Stimulated activated CD4-positive, alpha-beta T cell treated with anti-CD3 and anti-CD28 coated beads, Interleukin-1b, Interleukin-23, amount 100 ng/mL, for 4 hours (primary cell): ENCODE data around the gene MDM2.
"Not testable (repeated sequence)": the region's sequence is repeated elsewhere in the genome, so short reads cannot be mapped to it uniquely, and the experiment has no call there.

ENCODE experiments used
- DNase-seq, 2 donors: peaks; one replicate each; pipeline ENCODE4 v3.0.0-alpha.2; 2020; ENCODE audit warnings: low read depth in 2 of 2

Gene MDM2

DNA sequence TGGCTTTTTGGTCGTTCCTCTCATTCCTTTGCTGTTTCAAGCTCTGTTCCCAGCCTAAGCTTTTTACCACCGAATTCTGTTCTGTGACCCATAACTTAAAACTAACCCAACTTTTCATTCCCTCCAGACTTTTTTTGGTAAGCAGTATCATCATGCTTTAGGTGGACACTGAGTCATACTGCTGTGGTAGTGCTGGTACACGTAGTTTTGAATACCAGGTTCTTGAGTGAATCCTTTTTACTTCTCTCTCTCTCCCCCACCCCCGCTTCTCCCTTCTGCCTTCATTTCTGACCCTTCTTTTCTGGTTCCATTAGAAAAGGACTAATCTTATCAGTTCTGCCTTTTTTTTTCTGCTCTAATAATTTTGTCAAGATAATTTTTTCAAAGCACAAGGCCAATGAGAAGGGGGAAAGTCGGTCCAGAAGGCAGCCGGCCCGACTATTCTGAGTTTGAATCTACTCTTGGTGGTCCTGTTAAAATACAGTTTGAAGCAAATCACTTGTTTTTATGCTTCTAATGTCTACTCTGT, 2.3 kb upstream of the MDM2 start:
- DNase-seq = no peak

DNA sequence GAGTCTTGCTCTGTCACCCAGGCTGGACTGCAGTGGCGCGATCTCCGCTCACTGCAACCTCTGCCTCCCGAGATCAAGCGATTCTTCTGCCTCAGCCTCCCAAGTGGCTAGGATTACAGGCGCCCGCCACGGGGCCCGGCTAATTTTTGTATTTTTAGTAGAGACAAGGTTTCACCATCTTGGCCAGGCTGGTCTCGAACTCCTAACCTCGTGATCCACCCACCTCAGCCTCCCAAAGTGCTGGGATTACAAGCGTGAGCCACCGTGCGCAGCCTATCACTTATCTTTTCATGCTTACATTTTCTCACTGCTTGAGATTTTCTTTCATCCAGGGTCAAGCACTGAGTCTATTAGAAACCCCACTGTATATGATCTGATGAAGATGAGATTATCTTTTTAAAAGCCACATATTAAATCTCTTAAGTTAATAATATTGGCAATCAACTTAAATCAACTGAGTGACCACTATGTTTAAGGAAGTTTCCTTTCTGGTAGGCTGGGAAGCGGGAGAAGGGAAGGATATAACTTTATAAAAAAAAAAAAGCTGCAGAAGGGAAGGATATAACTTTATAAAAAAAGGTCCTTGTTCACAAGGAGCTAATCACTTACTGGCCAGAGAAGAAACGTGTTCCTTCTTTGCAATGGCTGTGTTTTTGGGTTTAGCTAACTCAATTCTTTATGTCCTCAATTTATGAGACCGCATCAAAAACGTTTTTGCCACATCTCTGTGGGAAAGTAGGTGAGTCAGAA, 1.3 kb upstream of the MDM2 start:
- no peak for DNase-seq

- DNase-seq = not testable (repeated sequence)
Observed at GRCh38 chr12:68807274-68807575, 752 bp upstream of the MDM2 start.

DNA sequence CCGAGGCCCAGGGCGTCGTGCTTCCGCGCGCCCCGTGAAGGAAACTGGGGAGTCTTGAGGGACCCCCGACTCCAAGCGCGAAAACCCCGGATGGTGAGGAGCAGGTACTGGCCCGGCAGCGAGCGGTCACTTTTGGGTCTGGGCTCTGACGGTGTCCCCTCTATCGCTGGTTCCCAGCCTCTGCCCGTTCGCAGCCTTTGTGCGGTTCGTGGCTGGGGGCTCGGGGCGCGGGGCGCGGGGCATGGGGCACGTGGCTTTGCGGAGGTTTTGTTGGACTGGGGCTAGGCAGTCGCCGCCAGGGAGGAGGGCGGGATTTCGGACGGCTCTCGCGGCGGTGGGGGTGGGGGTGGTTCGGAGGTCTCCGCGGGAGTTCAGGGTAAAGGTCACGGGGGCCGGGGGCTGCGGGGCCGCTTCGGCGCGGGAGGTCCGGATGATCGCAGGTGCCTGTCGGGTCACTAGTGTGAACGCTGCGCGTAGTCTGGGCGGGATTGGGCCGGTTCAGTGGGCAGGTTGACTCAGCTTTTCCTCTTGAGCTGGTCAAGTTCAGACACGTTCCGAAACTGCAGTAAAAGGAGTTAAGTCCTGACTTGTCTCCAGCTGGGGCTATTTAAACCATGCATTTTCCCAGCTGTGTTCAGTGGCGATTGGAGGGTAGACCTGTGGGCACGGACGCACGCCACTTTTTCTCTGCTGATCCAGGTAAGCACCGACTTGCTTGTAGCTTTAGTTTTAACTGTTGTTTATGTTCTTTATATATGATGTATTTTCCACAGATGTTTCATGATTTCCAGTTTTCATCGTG, 612 bp downstream of the MDM2 start:
- DNase-seq = peak; percentile 28 to 38

GRCh38 chr12:68809190-68810026, 1.4 kb downstream of the MDM2 start:
- no peak for DNase-seq

DNA sequence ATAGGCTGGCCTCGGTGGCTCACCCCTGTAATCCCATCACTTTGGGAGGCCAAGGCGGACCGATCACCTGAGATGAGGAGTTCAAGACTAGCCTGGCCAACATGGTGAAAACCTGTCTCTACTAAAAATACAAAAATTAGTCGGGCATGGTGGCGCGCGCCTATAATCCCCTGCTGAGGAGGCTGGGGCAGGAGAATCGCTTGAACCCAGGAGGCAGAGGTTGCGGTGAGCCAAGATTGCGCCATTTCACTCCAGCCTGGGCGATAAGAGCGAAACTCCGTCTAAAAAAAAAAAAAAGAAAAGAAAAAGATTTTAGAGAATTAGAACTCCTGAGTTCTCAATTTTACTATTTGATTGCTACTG, 2.0 kb downstream of the MDM2 start:
- DNase-seq = not testable (repeated sequence)

- DNase-seq = not testable (repeated sequence)
Observed at GRCh38 chr12:68811573-68811972, 3.6 kb downstream of the MDM2 start.

GRCh38 chr12:68812553-68813241, 4.7 kb downstream of the MDM2 start:
- no peak for DNase-seq

GRCh38 chr12:68813242-68813593, 5.2 kb downstream of the MDM2 start:
- DNase-seq = no peak

DNA sequence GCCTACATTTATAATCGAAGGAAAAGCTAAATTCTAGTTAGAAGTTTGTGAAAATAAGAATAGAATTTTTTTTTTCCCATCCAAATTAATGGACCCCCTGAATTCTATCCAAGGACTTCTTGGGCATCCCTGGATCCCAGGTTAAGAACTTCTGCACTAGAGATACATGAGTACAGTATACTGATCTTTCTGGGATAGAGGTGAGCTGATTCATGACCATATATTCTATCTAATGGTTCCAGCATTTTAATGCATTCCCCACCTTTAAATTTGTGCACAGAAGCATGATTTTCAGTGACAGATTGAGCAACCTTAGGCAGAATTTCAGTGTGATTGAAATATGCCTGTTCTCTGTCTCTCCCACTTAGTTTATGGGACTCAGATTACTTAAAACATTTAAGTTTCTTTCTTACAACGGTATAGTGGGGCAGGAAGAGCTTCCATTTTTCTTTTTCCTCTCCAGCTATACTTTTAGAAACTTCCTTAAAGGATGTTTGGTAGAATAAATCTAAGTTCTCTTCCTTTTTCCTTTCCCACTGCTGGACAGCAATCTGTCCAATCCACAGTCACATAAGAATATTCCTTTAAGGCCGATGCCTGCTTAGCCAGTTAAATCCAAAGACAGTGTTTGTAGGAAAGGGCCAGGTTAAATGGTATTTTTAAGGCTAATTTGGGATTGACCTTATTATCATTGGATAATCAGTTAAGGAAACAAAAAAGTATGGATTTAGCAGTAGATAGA, 6.7 kb downstream of the MDM2 start:
- no peak for DNase-seq

DNA sequence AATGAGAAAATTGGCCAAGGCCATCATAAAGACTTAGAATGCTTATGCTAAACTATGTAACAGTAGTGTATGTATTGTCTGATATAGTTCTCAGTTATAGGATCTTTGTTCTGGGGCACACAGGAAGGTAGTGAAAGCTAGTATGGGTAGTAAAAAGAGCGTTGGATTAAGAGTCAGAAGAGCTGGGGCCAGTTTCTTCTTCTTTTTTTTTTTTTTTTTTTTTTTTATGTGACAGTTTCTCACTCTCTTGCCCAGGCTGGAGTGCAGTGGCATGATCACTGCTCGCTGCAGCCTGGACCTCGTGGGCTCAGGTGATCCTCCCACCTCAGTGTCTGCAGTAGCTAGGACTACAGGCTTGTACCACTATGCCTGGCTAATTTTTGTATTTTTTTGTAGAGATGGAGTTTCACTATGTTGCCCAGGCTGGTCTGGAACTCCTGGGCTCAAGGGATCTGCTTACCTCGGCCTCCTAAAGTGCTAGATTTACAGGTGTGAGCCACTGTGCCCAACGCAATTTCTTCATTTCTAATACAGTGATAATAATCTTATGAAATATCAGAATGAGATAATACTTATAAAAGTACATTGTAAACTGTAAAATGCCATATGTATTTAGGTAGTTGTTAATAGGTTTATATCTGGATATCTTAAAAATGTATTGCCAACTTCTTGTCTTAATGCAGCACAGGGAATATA, 7.4 kb downstream of the MDM2 start:
- no peak for DNase-seq

- no peak for DNase-seq
Observed at GRCh38 chr12:68815928-68816800, 8.2 kb downstream of the MDM2 start.

GRCh38 chr12:68819481-68819880, 11.5 kb downstream of the MDM2 start:
- DNase-seq = not testable (repeated sequence)

DNA sequence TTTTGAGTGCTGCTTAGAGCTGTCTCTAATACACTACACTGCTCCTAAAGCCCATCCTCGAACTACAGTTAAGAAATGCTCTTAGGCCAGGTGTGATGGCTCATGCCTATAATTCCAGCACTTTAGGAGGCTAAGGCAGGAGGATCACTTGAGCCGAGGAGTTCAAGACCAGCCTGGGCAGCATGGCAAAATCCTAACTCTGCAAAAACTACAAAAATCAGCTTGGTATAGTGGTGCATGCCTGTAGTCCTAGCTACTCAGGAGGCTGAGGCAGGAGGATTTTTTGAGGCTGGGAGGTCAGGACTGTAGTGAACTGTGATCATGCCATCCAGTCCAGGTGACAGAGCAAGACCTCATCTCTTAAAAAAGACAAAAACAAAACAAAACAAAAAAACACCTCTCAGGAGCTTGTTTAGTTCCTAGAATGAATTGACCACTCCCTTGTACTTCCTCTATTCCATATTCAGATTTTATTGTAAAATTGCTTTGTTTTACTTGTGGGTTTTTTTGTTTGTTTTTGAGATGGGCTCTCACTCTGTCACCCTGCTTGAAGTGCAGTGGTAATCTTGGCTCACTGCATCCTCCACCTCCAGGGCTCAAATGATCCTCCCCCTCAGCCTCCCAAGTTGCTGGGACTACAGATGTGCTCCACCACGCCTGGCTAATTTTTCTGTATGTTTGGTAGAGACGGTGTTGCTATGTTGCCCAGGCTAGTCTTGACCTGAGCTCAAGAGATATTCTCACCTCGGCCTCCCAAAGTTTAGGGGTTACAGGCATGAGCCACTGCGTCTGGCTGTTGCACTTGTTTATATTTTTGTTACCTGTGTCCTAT, 13.6 kb downstream of the MDM2 start:
- no peak for DNase-seq

GRCh38 chr12:68823696-68824095, 15.7 kb downstream of the MDM2 start:
- no peak for DNase-seq

GRCh38 chr12:68824131-68824530, 16.2 kb downstream of the MDM2 start:
- DNase-seq = no peak

DNA sequence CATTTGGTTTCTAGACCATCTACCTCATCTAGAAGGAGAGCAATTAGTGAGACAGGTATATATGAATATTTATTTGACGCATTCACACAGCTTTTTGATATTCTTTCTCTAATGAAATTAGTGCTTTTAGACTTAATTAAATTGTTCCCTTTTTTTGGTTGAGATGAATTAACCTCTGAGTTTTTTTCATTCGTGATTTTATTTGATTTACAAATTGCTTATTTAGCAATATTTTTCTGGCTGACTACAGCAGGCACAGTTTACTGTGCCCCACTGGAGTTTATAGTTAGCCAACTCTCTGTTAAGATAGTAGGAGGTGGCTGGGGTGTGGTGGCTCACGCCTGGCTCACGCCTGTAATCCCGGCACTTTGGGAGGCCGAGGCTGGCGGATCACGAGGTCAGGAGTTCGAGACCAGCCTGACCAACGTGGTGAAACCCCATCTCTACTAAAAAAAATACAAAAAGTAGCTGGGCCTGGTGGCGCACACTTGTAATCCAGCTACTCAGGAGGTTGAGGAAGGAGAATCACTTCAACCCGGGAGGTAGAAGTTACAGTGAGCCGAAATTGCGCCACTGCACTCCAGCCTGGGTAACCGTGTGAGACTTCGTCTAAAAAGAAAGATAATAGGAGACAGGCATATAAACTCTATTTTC, 16.7 kb downstream of the MDM2 start:
- DNase-seq = no peak
